HFFc6 (cell line): Measurements from ENCODE around the gene BGN. TPM values are rescaled to one million over a fixed set of nuclear protein-coding genes. Genes with fewer than 3 reads are reported as not detected.

Experiments
- DNase-seq: peaks from one replicate; pipeline ENCODE4 v3.0.0-alpha.2; 2018
- H3K27ac Mint-ChIP-seq: 2 replicates; pipeline ENCODE4 v1.8.0; 2020; ENCODE audit warnings: mild to moderate bottlenecking, mixed read lengths
- H3K27me3 Mint-ChIP-seq: 2 replicates; pipeline ENCODE4 v1.8.0; 2021; ENCODE audit warnings: mild to moderate bottlenecking, moderate library complexity, mixed read lengths; ENCODE audit not compliant: insufficient read depth
- H3K36me3 Mint-ChIP-seq: 2 replicates; pipeline ENCODE4 v1.8.0; 2021; ENCODE audit warnings: low read depth, mixed read lengths
- H3K4me1 Mint-ChIP-seq: 2 replicates; pipeline ENCODE4 v1.8.0; 2020; ENCODE audit warnings: low read depth, mixed read lengths
- H3K4me3 Mint-ChIP-seq: 2 replicates; pipeline ENCODE4 v1.8.0; 2020; ENCODE audit warnings: mild to moderate bottlenecking, moderate library complexity, mixed read lengths
- H3K9me3 Mint-ChIP-seq: 2 replicates; pipeline ENCODE4 v1.8.0; 2020; ENCODE audit warnings: mild to moderate bottlenecking, mixed read lengths
- CTCF ChIP-seq: fragments of 200-600 bp; sonication (generic); IDR thresholded peaks from 2 replicates; pipeline ENCODE4 v1.5.0; 2021; ENCODE audit warnings: antibody characterized with exemption, mild to moderate bottlenecking
- long read RNA-seq: library from polyadenylated mRNA; unstranded; transcript quantifications from one replicate; pipeline ENCODE4 v2.0.0, GENCODE V29; 2019
- total RNA-seq, 6 experiments: library from RNA; stranded (reverse); fragmentation: NEBNext Ultra II Directional; extraction: Animal tissue kit (Norgen Biotek cat#: 25700); gene quantifications; 2 replicates in 1 of 6; 3 replicates in 5 of 6; pipeline ENCODE4 v1.2.3, GENCODE V29; 2021

The BGN gene
- 100 to 1,000 TPM; 324 to 382 (median 367) TPM for total RNA-seq
- long read RNA-seq, transcript BGN-201 (8 exons, 2,402 nt): major isoform, 115 of 182 reads
- long read RNA-seq, partial matches to known transcripts: 17 of 182 reads
- long read RNA-seq, other reads (novel, unspliced or antisense): 50 of 182 reads

GRCh38 chrX:153494541-153495361 lies at the start of gene BGN:
Gene BGN, plus strand, starts transcription at chrX:153494980. Its CDS starts 9,652 bp downstream, at chrX:153504632.
- Mint-ChIP-seq H3K4me3 (peak within 1 kb of the TSS; percentile 98), H3K27me3 (peaks cover 2% of the 10 kb centered on the region; the same call in 1 of the 2 replicates)
- peak; percentile 49 for DNase-seq

GRCh38 chrX:153445106-153445855 lies 49.5 kb upstream of the BGN start:
- H3K4me1 Mint-ChIP-seq: peaks cover 12% of the 10 kb centered on the region
- no peak for TF ChIP-seq CTCF
- DNase-seq: no peak
- no peaks in the 10 kb centered on the region; the same call in 1 of the 2 replicates for H3K27me3 Mint-ChIP-seq
- no peaks in the 10 kb centered on the region for H3K36me3 Mint-ChIP-seq
- no peak overlapping the region for H3K4me3 Mint-ChIP-seq
- no peaks in the 10 kb centered on the region for H3K9me3 Mint-ChIP-seq
- no peak overlapping the region for H3K27ac Mint-ChIP-seq

More at GRCh38 chrX:153494541-153495361, at the start of gene BGN:
- H3K27ac Mint-ChIP-seq: peak within 1 kb of the TSS; percentile 90
- H3K9me3 Mint-ChIP-seq: no peaks in the 10 kb centered on the region
- TF ChIP-seq CTCF: peak; percentile 67
- H3K36me3 Mint-ChIP-seq: no peaks in the 10 kb centered on the region
- H3K4me1 Mint-ChIP-seq: peaks cover 11% of the 10 kb centered on the region

- DNase-seq: no peak
- no peak within 1 kb of the TSS for H3K4me3 Mint-ChIP-seq
- TF ChIP-seq CTCF: no peak
- no peaks in the 10 kb centered on the region; the same call in 1 of the 2 replicates for H3K27me3 Mint-ChIP-seq
- no peak within 1 kb of the TSS for H3K27ac Mint-ChIP-seq
- no peaks in the 10 kb centered on the region for H3K9me3 Mint-ChIP-seq
- peaks cover 12% of the 10 kb centered on the region for H3K4me1 Mint-ChIP-seq
- no peaks in the 10 kb centered on the region for H3K36me3 Mint-ChIP-seq
These were observed 48.7 kb upstream of the BGN start, which contains the start of gene TREX2 for GRCh38 chrX:153445856-153446635. Gene TREX2, minus strand, starts transcription at chrX:153446056. Its CDS starts 626 bp downstream, at chrX:153445430.

- DNase-seq: no peak
- no peak overlapping the region for H3K27ac Mint-ChIP-seq
- TF ChIP-seq CTCF: no peak
- H3K4me1 Mint-ChIP-seq: peaks cover 12% of the 10 kb centered on the region
- no peaks in the 10 kb centered on the region; the same call in 1 of the 2 replicates for H3K27me3 Mint-ChIP-seq
- H3K36me3 Mint-ChIP-seq: no peaks in the 10 kb centered on the region
- H3K4me3 Mint-ChIP-seq: no peak overlapping the region
- no peaks in the 10 kb centered on the region for H3K9me3 Mint-ChIP-seq
These were observed 48.2 kb upstream of the BGN start for GRCh38 chrX:153446636-153446936.
